SJCRH30 (cell line): ENCODE results near the gene ABHD15. TPM values are rescaled to one million over a fixed set of nuclear protein-coding genes. Genes with fewer than 3 reads are reported as not detected.

Experiments
- DNase-seq, 2 experiments: peaks; one replicate each; pipeline ENCODE4 v3.0.0-alpha.2; 2015 to 2020
- H3K27ac ChIP-seq: fragments of 250-450 bp; sonication (Bioruptor Pico); 2 replicates; pipeline ENCODE4 v1.5.1; 2020; ENCODE audit warnings: mild to moderate bottlenecking, moderate library complexity
- H3K27me3 ChIP-seq: fragments of 250-450 bp; sonication (Bioruptor Pico); 2 replicates; pipeline ENCODE4 v1.5.1; 2020; ENCODE audit warnings: mild to moderate bottlenecking, moderate library complexity
- H3K36me3 ChIP-seq: fragments of 250-450 bp; sonication (Bioruptor Pico); 2 replicates; pipeline ENCODE4 v1.5.1; 2020; ENCODE audit warnings: mild to moderate bottlenecking, moderate library complexity
- H3K4me1 ChIP-seq: fragments of 250-450 bp; sonication (Bioruptor Pico); 2 replicates; pipeline ENCODE4 v1.5.1; 2020; ENCODE audit warnings: mild to moderate bottlenecking, moderate library complexity
- H3K4me3 ChIP-seq: fragments of 250-450 bp; sonication (Bioruptor Pico); 2 replicates; pipeline ENCODE4 v1.5.1; 2020; ENCODE audit warnings: mild to moderate bottlenecking, moderate library complexity
- H3K9me3 ChIP-seq: fragments of 250-450 bp; sonication (Bioruptor Pico); replicated peaks from 2 replicates; pipeline ENCODE4 v1.5.1; 2020; ENCODE audit warnings: mild to moderate bottlenecking, moderate library complexity
- total RNA-seq: library from RNA; depleted of rRNA; stranded (reverse); fragments of >200 nt; shearing (Covaris generic); gene quantifications from 2 replicates; pipeline ENCODE4 v1.2.3, GENCODE V29; 2014

ABHD15 gene
- total RNA-seq, 1 experiment from 2014 or later = 18.5 TPM

DNA sequence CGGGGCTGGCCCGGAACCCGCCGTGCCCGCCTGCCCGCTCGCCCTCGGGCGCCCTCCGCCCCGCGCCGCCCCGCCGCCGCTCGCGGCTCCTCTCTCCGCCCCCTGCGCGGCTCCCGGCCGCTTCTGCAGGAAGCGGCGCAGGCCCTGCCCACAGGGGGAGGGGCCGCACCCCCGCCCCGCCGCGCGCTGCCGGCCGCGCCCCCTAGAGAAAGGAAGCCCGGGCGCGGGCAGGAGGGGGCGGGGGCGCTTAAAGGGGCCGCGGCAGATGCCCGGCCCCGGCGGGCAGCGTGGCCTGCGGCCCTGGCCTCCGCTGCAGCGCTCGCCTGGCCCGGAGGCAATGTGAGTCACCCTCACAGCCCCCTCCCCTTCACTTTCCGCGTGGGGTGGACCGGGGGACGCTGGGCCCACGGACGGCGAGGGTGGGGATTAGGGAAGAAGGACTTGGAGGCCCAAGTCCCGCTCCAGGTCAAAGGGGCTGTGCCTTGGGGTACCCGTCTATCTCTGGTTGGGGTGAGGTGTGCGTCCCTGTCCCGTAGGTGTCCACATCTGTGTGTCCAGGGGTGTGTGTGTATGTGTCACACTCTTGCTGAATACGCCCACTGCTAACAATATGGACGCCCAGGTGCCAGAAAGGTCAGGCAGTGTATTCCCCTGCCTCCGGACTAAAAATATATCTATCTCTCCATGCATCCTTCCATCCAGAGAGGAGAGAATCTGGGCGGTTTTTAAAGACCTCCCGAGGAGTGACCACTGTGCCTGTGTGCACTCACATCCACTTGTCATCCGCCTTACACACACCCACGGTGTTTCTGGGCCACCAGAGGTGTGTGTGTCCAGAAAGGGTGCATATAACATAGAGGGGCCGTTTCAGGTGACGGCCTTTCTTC lies 22.9 kb upstream of the ABHD15 start, which contains the start of gene GIT1:
GIT1 (minus strand) TSS at position 125 of the 887 bp plus-strand sequence. CDS start 270 bp downstream, outside the sequence.
- Histone ChIP-seq H3K9me3 (no peaks in the 10 kb centered on the region), H3K27me3 (no peaks in the 10 kb centered on the region), H3K4me3 (peak within 1 kb of the TSS; percentile 89), H3K27ac (peak within 1 kb of the TSS; percentile 57), H3K36me3 (no peaks in the 10 kb centered on the region), H3K4me1 (peaks cover 19% of the 10 kb centered on the region; the same call in 1 of the 2 replicates)
- peak; percentile 83 to 91 for DNase-seq

DNA sequence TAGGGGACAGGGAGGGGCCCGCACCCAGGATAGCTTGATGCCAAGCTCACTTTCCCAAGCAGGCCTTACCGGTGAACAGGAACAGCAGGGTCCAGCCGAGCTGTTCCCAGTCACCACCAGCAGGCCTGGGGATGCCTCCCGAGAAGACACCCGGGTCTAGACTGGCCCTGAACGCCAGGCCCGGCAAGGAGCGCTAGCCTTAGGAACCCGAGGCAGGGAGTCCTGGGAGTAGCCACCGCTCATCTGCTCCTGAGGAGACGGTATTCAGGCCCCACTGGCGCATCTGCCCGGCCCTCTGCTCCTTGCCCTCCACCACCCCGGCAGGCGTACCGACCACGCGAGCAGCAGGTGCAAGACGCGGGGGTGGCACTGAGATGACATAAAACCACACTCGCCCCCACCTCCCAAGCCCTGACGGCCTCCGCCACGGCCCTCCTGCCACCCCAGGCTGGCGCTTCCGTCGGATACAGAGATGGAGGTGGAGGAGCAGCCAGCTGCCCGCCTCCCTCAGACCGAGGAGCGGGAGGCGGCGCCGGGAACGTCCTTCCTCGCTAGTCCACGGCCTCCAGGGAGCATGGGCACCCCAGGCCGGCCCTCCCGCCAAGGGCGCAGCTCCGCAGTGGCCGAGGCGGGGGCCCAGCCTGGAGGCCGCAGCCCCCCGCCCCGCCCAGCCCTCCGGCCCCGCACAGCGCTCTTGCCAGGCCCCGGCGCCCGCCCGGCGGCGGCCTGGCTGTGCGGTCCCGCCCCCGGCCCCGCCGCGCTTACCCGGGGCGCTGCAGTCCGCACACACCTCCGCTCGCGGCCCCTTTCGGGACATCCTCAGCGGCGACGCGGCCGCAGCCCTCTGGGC lies 21.9 kb upstream of the ABHD15 start:
- DNase-seq = peak; percentile 61 to 64
- no peaks in the 10 kb centered on the region for H3K27me3 ChIP-seq
- H3K9me3 ChIP-seq = no peaks in the 10 kb centered on the region
- no peaks in the 10 kb centered on the region for H3K36me3 ChIP-seq
- peak overlapping the region; percentile 89 for H3K4me3 ChIP-seq
- H3K4me1 ChIP-seq = peaks cover 27% of the 10 kb centered on the region
- H3K27ac ChIP-seq = peak overlapping the region; percentile 8

DNA sequence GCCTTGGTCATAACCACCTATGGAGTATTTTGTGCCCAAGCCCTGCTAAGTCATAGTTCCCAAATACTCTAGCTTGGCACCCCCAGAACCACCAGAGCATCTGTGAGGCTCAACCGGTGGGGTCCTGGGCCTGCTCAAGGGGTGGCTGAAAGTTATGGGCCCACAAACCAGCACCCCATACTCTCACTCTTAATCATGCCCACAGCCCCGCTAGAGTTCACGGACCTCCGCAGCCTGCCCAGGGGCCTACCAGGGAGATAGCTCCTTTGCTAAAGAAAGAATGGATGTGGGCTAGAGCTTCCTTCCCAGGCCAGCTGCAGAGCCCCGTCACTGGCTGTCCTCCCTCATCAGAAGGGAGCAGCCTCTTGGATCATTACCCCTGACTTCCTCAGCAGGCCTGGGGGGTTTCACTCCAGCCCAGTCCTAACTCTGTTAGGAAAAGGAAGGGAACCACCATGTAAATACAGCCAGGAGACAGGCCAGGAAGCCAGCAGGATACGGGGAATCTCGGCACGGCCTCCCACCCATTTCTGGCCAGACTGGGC lies 21.3 kb upstream of the ABHD15 start:
- Histone ChIP-seq H3K36me3 (no peaks in the 10 kb centered on the region), H3K27me3 (no peaks in the 10 kb centered on the region), H3K4me3 (peak overlapping the region; percentile 89), H3K9me3 (no peaks in the 10 kb centered on the region), H3K27ac (peak overlapping the region; percentile 8; the same call in 1 of the 2 replicates), H3K4me1 (peaks cover 27% of the 10 kb centered on the region)
- no peak for DNase-seq

DNA sequence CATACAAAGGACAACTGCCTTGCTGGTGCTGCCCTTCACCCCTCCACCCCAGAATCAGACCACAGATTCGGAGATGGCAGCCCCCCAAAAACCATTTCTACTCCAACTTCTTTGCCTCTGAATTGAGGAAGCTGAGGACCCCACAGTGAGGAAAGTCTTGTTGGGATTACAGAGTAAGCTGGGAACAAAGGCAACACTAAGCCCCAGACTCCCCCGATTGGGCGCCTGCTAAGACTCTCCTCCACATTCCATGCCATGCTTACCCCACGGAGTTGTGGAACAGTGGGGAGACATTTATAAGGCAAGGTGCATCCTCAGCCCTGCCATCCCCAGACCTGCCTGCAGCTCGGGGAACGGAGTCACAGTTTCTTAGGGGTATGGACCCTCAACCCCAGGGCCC lies 20.8 kb upstream of the ABHD15 start:
- peaks cover 25% of the 10 kb centered on the region for H3K4me1 ChIP-seq
- no peaks in the 10 kb centered on the region for H3K9me3 ChIP-seq
- H3K27me3 ChIP-seq = no peaks in the 10 kb centered on the region
- DNase-seq = no peak
- H3K27ac ChIP-seq = no peak overlapping the region
- H3K36me3 ChIP-seq = no peaks in the 10 kb centered on the region
- H3K4me3 ChIP-seq = no peak overlapping the region

DNA sequence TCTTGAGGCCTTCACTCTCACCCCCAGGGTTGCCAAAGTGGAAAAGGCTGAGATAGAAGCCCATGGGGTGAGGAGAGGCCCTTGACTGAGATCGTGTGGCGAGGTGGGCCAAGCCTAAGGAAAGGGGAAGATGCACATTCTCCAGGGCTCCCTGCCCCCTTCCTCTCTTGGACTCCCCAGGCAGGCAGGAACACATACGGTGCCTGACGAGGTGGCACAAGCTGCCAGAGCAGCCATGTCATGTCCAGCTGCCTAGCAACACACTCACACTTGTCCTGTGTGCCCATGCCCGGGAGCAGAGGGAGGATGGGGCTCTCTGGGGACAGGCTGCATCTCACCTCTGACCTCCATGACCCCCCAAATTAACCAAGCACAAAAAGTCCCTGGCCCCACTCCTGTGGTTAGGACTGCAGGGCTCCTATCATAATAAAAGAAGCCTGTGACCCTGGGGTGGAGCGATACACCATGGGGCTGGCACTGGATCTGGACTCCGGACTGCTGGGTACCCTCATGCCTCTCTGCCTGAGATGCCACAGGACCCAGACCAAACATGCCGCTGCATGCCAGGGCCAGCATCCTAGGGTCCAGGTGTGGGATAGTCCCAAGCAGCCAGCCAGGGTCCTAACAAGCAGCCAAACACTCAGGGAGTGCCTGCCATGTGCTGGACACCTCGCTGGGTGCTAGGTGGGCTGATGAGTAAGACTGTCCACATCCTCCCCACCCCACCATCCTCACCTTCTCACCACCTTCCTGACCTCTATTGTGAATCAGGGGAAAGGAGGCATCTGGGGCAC lies 20.0 kb upstream of the ABHD15 start:
- no peak overlapping the region for H3K27ac ChIP-seq
- H3K4me3 ChIP-seq = no peak overlapping the region
- no peaks in the 10 kb centered on the region for H3K27me3 ChIP-seq
- H3K9me3 ChIP-seq = no peaks in the 10 kb centered on the region
- DNase-seq = no peak
- peaks cover 18% of the 10 kb centered on the region for H3K4me1 ChIP-seq
- H3K36me3 ChIP-seq = peaks cover 5% of the 10 kb centered on the region; the same call in 1 of the 2 replicates

DNA sequence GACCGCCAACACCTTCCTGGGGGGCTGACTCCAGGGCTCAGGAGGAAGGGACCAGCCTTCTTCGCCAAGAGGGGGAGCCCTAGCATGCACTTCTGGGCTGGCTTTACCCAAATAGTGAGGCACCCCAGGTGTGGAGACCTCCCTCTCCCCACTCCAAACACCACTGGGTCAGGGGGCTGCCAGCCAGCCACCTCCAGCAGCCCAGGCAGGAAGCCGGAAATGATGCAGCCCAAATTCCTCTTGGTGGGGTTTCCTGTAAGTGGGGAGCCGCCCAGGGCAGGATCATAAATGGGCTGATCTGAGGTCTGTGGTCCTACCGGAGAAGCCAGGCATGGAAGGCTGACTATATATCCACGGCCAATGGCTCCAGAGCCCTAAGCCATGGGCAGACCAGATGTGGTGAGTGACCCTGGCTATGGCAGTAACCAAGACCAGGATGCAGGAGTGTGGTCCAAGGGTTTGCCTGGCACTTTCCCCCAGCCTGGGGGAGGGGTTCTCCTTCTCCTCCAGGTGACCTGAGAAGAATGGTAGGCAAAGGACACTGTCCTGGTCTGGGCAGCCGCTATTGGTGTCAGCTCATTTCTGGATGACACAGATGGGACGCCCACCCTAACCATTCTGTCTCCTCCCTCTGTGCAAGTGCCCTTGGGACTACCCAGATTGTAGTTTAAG lies 18.4 kb upstream of the ABHD15 start:
- no peak for DNase-seq
- peaks cover 18% of the 10 kb centered on the region for H3K4me1 ChIP-seq
- H3K27ac ChIP-seq = no peak overlapping the region
- H3K27me3 ChIP-seq = no peaks in the 10 kb centered on the region
- H3K4me3 ChIP-seq = no peak overlapping the region
- H3K9me3 ChIP-seq = no peaks in the 10 kb centered on the region
- H3K36me3 ChIP-seq = peaks cover 7% of the 10 kb centered on the region; the same call in 1 of the 2 replicates

DNA sequence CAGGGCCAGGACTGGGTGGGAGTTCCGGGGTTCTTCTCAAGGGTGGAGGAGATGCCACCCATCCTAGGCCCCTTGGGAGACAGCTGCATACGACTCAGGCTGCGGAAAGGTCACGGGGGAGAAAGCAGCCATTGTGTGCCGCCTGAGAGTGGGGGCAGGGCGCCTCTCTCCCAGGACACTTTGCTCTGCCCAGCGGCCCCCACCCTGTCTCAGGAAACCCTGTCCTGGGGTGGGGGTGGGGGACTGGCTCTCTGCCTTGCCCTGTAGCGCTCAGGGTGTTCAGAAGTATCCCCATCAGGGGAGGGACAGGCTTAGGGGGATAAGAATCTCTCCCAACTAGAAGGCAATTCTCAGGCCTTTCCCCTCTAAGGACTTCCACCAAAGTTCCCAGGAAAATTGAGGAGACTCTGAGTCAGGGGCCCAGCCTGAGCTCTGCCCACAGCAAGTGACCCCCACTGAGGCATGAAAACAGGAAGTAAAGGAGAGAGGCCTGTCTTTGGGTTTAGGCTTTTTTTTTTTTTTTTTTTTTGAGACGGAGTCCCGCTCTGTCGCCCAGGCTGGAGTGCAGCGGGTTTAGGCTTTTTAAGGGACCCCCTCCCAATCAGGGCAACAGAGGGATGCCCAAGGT lies 17.7 kb upstream of the ABHD15 start:
- Histone ChIP-seq H3K4me3 (no peak overlapping the region), H3K36me3 (peaks cover 7% of the 10 kb centered on the region; the same call in 1 of the 2 replicates), H3K9me3 (no peaks in the 10 kb centered on the region), H3K4me1 (peaks cover 18% of the 10 kb centered on the region), H3K27ac (peak overlapping the region; percentile 17; the same call in 1 of the 2 replicates), H3K27me3 (no peaks in the 10 kb centered on the region)
- peak; percentile 25 to 55 for DNase-seq

DNA sequence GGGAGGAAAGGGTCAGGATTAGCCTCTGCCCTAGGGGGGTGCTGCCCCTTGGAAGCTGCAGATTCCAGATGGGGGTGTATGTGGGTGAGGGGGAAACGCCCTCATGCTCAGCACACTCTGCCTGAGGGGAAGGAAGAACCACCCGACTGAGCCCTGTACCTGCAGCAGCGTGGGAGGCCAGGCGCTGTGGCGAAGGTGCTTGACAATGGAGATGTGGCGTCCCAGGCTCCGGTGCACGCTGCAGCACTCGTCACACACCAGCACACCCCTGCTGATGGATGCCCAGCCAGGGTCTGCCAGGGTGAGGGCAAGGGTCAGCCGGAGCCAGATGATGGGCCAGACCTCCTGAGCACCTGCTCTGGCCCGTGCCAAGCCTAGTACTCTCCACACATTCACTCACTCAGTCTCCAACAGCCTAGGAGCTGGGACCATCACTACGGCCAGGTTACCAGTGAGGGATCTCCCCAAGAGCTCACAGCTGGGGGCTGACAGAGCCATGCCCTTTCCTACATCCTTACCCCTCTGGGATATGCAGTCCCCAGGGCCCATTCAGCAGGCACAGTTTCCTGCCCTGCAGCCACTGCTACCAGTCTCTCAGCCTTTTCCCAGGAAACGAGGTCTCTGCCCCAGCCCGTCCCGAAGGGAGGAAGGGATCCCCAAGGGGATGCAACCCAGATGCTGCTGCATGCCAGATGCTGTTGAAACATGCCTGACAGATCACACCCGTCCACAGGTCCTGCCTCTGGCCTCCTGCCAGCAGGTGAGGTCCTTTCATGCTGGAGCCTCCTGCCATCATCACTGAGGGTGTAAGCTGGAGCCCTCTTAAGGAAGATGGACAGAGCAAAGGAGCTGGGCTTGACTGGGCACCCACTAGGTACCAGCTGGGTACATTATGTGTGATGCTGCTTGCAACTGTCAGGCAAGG lies 16.7 kb upstream of the ABHD15 start:
- peak in 1 of 2 experiments; percentile 5 for DNase-seq
- H3K36me3 ChIP-seq = peaks cover 7% of the 10 kb centered on the region; the same call in 1 of the 2 replicates
- peaks cover 18% of the 10 kb centered on the region for H3K4me1 ChIP-seq
- H3K27me3 ChIP-seq = no peaks in the 10 kb centered on the region
- H3K4me3 ChIP-seq = no peak overlapping the region
- no peaks in the 10 kb centered on the region for H3K9me3 ChIP-seq
- H3K27ac ChIP-seq = peak overlapping the region; percentile 17; the same call in 1 of the 2 replicates

DNA sequence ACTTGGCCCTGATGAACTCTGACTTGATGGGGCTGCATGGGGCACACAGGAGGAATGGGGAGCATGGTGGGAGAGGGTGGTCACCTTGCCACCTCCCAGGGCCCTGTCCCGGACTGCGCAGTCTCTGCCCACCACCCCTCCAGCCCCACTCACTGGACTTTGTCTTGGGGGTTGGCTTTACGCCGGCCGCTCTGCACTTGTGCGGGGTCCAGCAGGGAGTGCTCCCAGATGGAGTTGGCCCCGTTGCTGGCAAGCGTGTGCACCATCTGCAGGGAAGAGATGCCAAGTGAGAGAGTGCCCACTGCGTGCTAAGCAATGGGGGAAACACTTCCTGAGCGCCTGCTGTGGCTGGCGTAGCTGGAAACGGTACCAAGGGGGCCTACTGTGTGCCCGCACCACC lies 15.9 kb upstream of the ABHD15 start:
- H3K36me3 ChIP-seq = peaks cover 7% of the 10 kb centered on the region; the same call in 1 of the 2 replicates
- H3K9me3 ChIP-seq = no peaks in the 10 kb centered on the region
- peak in 1 of 2 experiments; percentile 1 for DNase-seq
- no peak overlapping the region for H3K27ac ChIP-seq
- H3K27me3 ChIP-seq = no peaks in the 10 kb centered on the region
- no peak overlapping the region for H3K4me3 ChIP-seq
- peaks cover 13% of the 10 kb centered on the region for H3K4me1 ChIP-seq

DNA sequence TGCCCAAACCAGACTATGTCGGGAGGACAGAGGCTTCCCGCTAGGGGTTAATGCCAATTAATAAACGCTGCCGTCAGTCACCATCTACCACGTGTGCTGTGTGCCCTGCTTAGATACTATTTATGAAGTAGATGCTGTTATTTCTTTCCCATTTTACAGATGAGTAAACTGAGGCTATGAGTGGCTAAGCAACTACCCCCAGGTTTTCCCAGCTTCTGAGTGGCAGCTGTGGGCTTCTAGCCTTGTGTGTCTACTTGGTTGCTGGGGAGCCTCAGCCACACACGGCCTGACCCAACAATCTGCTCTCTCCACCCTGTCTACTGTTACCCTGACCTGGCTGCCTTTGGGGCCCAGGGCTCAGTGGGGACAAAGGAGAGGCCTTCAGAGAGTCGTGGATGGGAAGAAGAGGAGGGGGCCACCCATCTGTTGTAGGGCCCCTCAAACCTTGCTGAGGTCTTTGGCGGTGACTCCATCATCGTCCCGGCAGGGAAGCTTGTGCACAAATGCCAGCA lies 15.5 kb upstream of the ABHD15 start:
- Histone ChIP-seq H3K27ac (no peak overlapping the region), H3K36me3 (peaks cover 7% of the 10 kb centered on the region; the same call in 1 of the 2 replicates), H3K4me3 (no peak overlapping the region), H3K4me1 (peaks cover 10% of the 10 kb centered on the region), H3K27me3 (no peaks in the 10 kb centered on the region), H3K9me3 (no peaks in the 10 kb centered on the region)
- peak in 1 of 2 experiments; percentile 4 for DNase-seq

DNA sequence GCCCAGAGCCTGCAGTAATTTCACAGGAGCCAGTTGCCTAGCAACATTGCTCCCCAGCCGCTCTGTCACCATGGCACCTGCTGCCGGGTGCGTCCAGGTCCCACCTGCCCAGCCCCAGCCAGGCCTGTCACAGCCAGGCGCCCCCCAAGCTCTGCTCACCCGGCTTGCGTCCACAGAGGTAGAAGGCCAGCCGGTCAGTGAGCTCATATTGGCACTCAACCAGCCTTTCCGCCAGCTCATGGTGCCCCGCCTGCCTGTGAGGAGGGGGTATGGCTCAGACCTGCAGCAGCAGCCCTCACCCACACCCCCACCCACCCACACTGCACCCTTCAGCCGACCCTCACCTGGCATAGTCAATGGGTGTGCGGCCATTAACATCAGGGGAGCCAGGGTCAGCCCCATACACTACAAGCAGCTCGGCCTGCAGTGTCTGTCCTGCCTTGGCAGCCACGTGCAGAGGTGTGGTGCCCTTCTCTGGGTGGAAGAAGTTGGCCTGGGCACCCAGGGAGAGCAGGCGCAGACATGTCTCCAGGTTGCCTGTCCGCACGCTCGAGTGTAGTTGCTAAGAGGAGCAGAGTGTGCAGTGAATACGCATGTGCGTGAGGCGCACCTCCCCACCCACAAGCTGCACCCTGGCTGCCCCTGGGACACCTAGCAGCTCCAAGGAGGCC lies 14.9 kb upstream of the ABHD15 start:
- Histone ChIP-seq H3K4me3 (no peak overlapping the region), H3K9me3 (no peaks in the 10 kb centered on the region), H3K27ac (no peak overlapping the region), H3K27me3 (no peaks in the 10 kb centered on the region), H3K4me1 (peaks cover 10% of the 10 kb centered on the region), H3K36me3 (peaks cover 9% of the 10 kb centered on the region; the same call in 1 of the 2 replicates)
- DNase-seq = peak in 1 of 2 experiments; percentile 2
